Esophagus squamous epithelium (tissue), 5 donors: ENCODE measurements around the gene EIF1. TPM values are rescaled to one million over a fixed set of nuclear protein-coding genes. Genes with fewer than 3 reads are reported as not detected.
"Not testable (repeated sequence)": the region's sequence is repeated elsewhere in the genome, so short reads cannot be mapped to it uniquely, and the experiment has no call there.

Experiments used
- DNase-seq: peaks from one replicate; lab custom pipeline; 2025; lab: John Stamatoyannopoulos, UW
- H3K27ac ChIP-seq, 4 donors: fragments of 200-600 bp; sonication (generic); one replicate each; pipeline ENCODE4 v1.5.1; 2016 to 2019; ENCODE audit warnings: mild to moderate bottlenecking in 1 of 4
- H3K27me3 ChIP-seq, 4 donors: fragments of 200-600 bp; sonication (generic); 1 replicate in 3 of 4; 2 replicates in 1 of 4; pipeline versions ENCODE4 v1.5.1 to v1.6.0; 2017 to 2021; ENCODE audit warnings: antibody characterized with exemption in 1 of 4
- H3K36me3 ChIP-seq, 3 donors: fragments of 200-600 bp; sonication (generic); one replicate each; pipeline ENCODE4 v1.5.1; 2016 to 2019
- H3K4me1 ChIP-seq, 3 donors: fragments of 200-600 bp; sonication (generic); one replicate each; pipeline ENCODE4 v1.5.1; 2017 to 2019
- H3K4me3 ChIP-seq, 4 donors: fragments of 200-600 bp; sonication (generic); 1 replicate in 3 of 4; 2 replicates in 1 of 4; pipeline ENCODE4 v1.5.1; 2016 to 2019; ENCODE audit warnings: mild to moderate bottlenecking in 2 of 4, moderate library complexity in 1 of 4
- H3K9me3 ChIP-seq, 3 donors: fragments of 200-600 bp; sonication (generic); one replicate each; pipeline ENCODE4 v1.5.1; 2016 to 2019
- POLR2A ChIP-seq, 4 donors: fragments of 450-650 bp; IDR thresholded peaks; one replicate each; pipeline ENCODE4 v1.6.1; 2017; ENCODE audit warnings: antibody characterized with exemption in 4 of 4, mild to moderate bottlenecking in 4 of 4, moderate library complexity in 3 of 4
- WGBS, 2 donors: methylation state at CpG; one replicate each; pipeline ENCODE4 v1.1.5; 2018; 5-methylcytosine and 5-hydroxymethylcytosine counted together
- intact Hi-C: fragments of 100-400 bp; cut with DNase I; formaldehyde crosslinking; loops from one replicate; pipeline ENCODE4 v1.15.0; 2022
- total RNA-seq, 4 donors: library from RNA; depleted of rRNA; stranded (reverse); fragments of >200 nt; gene quantifications; one replicate each; pipeline ENCODE4 v1.1.0, GENCODE V29; 2016
- TF ChIP-seq, protein P1 (sequence below), 6 experiments: fragments of 450-650 bp in 4 of 6; fragments of 200-600 bp in 2 of 6; sonication (generic) in 2 of 6; IDR thresholded peaks; one replicate each; pipeline ENCODE4 v1.5.1; 2016 to 2019; ENCODE audit warnings: antibody characterized with exemption in 6 of 6, mild to moderate bottlenecking in 4 of 6, moderate library complexity in 4 of 6
- donor health status: DM: yes; HTN: yes; CAD: no.

Gene EIF1
- total RNA-seq, 4 donors from 2014 or later, result 96.5 to 311 (median 223) TPM

DNA sequence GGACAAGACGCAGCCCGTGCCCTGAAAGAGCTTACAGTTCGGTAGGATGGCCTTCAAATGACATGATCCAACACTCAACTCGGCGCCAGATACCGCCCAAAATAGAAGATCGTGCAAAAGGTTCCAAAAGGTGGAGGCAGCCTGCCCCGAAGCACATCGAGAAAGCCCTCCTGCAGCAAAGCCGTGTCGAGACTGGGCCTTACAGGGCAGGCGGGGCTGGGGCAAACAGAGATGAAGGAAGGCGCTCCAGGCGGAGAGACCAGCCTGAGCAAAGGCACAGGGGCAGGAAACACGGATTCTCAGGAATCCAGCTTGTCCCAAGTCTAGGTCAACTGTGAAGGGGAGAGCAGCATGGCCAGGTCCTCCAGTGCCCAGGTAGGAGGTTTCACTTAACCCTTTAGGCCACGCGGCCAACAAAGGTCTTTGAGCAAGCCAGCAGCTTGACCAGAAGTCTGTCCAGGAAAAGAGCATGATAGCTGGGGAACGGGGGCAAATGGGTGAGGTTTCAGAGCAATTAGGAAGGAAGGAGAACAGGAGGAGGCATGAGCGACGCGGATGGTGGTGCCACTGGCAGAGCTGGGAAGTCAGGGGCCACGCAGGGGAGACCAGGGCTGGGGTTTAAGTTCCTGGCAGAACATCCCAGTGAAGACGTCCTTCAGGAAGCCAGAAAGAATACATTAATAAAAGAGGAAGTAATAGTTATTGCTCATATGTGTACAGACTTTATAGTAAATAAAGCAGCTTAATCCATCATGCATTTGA is 21.2 kb upstream of the EIF1 start:
- intact Hi-C loops, result loop anchor here (10.0 kb wide), 1 partner anchor 863 kb away; no protein-coding TSS in a partner anchor
- DNase-seq, result no peak
- no peaks in the 10 kb centered on the region for H3K27me3 ChIP-seq
- peak overlapping the region in 1 of 4 donors; percentile 66 for H3K4me3 ChIP-seq
- H3K9me3 ChIP-seq, result no peaks in the 10 kb centered on the region
- 33 to 55% methylated on average over 13 to 23 of the region's 23 CpGs for WGBS, 2 donors
- peaks cover 21 to 65% (median 28%) of the 10 kb centered on the region in 3 donors for H3K4me1 ChIP-seq
- peak overlapping the region; percentile 93 to 98 (median 97) for H3K27ac ChIP-seq
- no peaks in the 10 kb centered on the region for H3K36me3 ChIP-seq
- TF ChIP-seq, protein P1, sequence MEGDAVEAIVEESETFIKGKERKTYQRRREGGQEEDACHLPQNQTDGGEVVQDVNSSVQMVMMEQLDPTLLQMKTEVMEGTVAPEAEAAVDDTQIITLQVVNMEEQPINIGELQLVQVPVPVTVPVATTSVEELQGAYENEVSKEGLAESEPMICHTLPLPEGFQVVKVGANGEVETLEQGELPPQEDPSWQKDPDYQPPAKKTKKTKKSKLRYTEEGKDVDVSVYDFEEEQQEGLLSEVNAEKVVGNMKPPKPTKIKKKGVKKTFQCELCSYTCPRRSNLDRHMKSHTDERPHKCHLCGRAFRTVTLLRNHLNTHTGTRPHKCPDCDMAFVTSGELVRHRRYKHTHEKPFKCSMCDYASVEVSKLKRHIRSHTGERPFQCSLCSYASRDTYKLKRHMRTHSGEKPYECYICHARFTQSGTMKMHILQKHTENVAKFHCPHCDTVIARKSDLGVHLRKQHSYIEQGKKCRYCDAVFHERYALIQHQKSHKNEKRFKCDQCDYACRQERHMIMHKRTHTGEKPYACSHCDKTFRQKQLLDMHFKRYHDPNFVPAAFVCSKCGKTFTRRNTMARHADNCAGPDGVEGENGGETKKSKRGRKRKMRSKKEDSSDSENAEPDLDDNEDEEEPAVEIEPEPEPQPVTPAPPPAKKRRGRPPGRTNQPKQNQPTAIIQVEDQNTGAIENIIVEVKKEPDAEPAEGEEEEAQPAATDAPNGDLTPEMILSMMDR (IDR thresholded peaks at IDR 0.05), result peak in 1 of 6 experiments; percentile 3
- TF ChIP-seq POLR2A (IDR thresholded peaks at IDR 0.05), result no peak

DNA sequence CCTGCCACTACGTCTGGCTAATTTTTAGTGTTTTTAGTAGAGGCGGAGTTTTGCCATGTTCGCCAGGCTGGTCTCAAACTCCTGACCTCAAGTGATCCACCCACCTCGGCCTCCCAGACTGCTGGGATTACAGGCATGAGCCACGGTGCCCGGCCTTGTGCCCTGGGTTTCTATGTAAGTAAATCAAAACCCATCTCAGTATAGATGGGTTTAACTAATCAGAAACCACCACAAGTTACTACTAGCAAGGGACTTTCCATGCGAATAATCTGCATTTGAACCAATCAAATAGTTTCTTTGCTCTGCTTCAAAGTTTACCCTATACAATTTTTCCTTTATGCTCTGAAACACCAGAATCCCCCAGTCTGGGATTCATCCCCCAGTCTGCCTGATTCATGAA is 16.5 kb upstream of the EIF1 start:
- no peak overlapping the region for H3K4me3 ChIP-seq
- intact Hi-C loops, result no loop called here
- WGBS, 2 donors, result 42 to 48% methylated on average over 4 to 7 of the region's 7 CpGs
- no peaks in the 10 kb centered on the region for H3K9me3 ChIP-seq
- DNase-seq, result no peak
- no peak overlapping the region for H3K27ac ChIP-seq
- TF ChIP-seq POLR2A (IDR thresholded peaks at IDR 0.05), result no peak
- H3K4me1 ChIP-seq, result peaks cover 5 to 31% (median 17%) of the 10 kb centered on the region in 3 donors
- H3K36me3 ChIP-seq, result no peaks in the 10 kb centered on the region
- no peaks in the 10 kb centered on the region for H3K27me3 ChIP-seq

DNA sequence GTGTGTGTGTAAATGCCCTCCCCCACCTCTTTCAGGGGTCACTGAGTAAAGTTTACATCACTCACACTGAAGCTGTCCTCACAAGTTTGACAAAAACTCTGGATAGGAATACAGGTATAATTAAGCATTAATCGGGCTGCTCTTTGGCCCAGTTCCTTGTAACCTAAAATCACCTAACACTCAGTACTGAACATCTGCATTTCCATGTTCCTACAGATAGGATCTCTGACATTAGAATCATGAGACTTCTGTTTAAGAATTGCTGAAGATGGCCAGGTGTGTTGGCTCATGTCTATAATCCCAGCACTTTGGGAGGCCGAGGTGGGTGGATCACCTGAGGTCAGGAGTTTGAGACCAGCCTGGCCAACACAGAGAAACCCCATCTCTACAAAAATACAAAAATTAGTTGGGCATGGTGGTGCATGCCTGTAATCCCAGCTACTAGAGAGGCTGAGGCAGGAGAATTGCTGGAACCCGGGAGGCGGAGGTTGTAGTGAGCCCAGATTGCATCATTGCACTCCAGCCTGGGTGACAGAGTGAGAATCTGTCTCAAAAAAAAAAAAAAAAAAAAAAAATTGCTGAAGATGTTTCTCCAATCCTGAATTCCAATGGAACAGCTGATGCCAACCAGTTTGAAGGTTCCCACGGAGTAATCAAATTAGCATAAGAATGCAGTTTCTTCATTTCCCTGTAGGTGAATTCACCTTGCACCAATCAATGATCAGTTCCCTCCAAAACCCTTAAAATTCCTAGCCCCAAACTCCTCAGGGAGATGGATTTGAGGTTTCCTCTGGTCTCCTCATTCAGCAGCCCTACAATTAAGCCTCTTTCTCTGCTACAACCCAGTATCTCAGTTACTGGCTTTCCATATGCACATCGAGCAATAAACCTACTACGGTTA is 13.3 kb upstream of the EIF1 start:
- WGBS, 2 donors, result 78 to 79% methylated on average over 5 to 7 of the region's 7 CpGs
- H3K27me3 ChIP-seq, H3K4me3 ChIP-seq, DNase-seq, intact Hi-C loops, H3K36me3 ChIP-seq, H3K9me3 ChIP-seq, H3K27ac ChIP-seq: not testable (repeated sequence)
- H3K4me1 ChIP-seq, result peaks cover 0 to 39% (median 16%) of the 10 kb centered on the region in 3 donors
- TF ChIP-seq, protein P1 (IDR thresholded peaks at IDR 0.05), result peak in 1 of 6 experiments; percentile 4

DNA sequence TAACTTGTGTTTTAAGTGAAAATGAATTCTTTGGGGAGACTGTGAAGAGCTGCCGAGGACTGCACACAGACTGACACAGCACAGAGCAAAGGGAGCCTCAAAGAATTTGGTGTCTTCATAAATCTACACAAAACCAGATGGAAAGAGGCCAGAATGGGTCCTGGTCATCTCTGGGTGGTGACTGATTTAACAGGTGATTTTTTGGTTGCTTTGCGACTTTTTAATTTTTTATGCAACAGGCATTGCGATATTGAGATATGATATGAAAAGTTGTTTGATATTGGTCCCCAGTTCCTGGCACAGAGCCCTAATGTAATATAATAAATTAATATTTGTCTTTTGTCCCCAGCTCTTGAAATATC is 12.6 kb upstream of the EIF1 start:
- intact Hi-C loops, result no loop called here
- Histone ChIP-seq H3K9me3 (no peaks in the 10 kb centered on the region), H3K27me3 (no peaks in the 10 kb centered on the region), H3K36me3 (no peaks in the 10 kb centered on the region), H3K4me3 (no peak overlapping the region), H3K4me1 (peaks cover 0 to 39% (median 16%) of the 10 kb centered on the region in 3 donors), H3K27ac (no peak overlapping the region)
- WGBS, 2 donors, result 59 to 93% methylated on average over 3 of the region's 3 CpGs
- no peak for DNase-seq
- no peak for TF ChIP-seq POLR2A (IDR thresholded peaks at IDR 0.05)
- TF ChIP-seq, protein P1 (IDR thresholded peaks at IDR 0.05), result no peak

DNA sequence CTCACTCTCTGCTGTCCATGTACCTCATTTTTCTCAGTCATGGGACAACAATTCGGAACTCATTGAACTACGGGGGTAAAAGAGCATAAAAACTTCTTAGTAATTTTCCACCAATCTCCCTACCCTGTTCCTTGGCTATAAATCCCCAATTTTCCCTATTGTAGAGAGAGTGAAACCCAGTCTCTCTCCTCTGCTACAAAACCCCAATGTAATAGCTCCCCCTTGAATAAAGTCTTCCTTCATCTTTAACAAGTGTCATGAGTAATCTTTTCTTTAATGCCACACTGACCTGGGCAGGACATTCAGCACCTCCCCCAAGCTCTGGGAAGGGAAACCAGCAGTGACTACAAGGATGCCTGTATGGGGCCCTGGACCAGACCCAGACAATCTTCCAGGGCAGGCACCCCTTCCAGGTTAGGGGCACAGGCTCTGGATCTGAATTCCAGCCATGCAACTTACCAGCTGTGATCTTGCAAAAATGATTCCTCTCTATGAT is 10.2 kb upstream of the EIF1 start:
- WGBS, 2 donors, result 40 to 63% methylated on average over 2 of the region's 2 CpGs
- no peak for DNase-seq
- no peak for TF ChIP-seq POLR2A (IDR thresholded peaks at IDR 0.05)
- TF ChIP-seq, protein P1 (IDR thresholded peaks at IDR 0.05), result no peak

More for the DNA sequence above, 10.2 kb upstream of the EIF1 start:
- no peaks in the 10 kb centered on the region for H3K36me3 ChIP-seq
- peaks cover 0 to 39% (median 16%) of the 10 kb centered on the region in 3 donors for H3K4me1 ChIP-seq
- H3K4me3 ChIP-seq, result peak overlapping the region; percentile 3 to 60 (median 26)
- H3K9me3 ChIP-seq, result no peaks in the 10 kb centered on the region
- intact Hi-C loops, result no loop called here
- H3K27ac ChIP-seq, result peak overlapping the region; percentile 73 to 93 (median 82)
- no peaks in the 10 kb centered on the region for H3K27me3 ChIP-seq
